HCT116 (cell line): ENCODE measurements around the gene RGS17. TPM values are rescaled to one million over a fixed set of nuclear protein-coding genes. Genes with fewer than 3 reads are reported as not detected.

Experiments used
- ATAC-seq: fragments of 200-7000 bp; cut with Tn5 transposase; 2 replicates; pipeline ENCODE4 v1.9.1; 2020; ENCODE audit warnings: mild to moderate bottlenecking, moderate library complexity
- BruUV-seq: library from RNA; stranded (reverse); fragments of 400-500 nt; replicated peaks from 2 replicates; lab custom pipeline; 2021; lab: Mats Ljungman, UMichigan
- CTCF ChIA-PET: fragments of 300-600 bp; sonication (Branson Sonifier 250); formaldehyde crosslinking; loops from one replicate; lab custom pipeline; 2021; ENCODE audit warnings: antibody characterized with exemption; lab: Charles Lee
- POLR2A ChIA-PET: fragments of 300-600, 350-600 bp; sonication (Branson Sonifier 250); formaldehyde crosslinking; loops from one replicate; lab custom pipeline; 2021; ENCODE audit warnings: antibody characterized with exemption; lab: Charles Lee
- RAD21 ChIA-PET, 2 experiments: fragments of 300-600 bp; sonication (Branson Sonifier 250); formaldehyde crosslinking; loops; one replicate each; lab custom pipeline; 2023; ENCODE audit warnings: low total read pairs in 2 of 2; ENCODE audit not compliant: uncharacterized antibody in 2 of 2, unreplicated experiment in 2 of 2, low non-redundant PET in 1 of 2; lab: Charles Lee
- DNase-seq: peaks from one replicate; pipeline ENCODE4 v3.0.0-alpha.2; 2010; ENCODE audit warnings: low read depth, low spot score
- H2AFZ ChIP-seq: fragments of 200-600 bp; shearing (Covaris generic), sonication (generic); 2 replicates; pipeline ENCODE4 v1.6.1; 2017; ENCODE audit warnings: low read depth, mixed run types, mixed read lengths, antibody characterized with exemption, low read length; ENCODE audit not compliant: poor library complexity, severe bottlenecking
- H3K27ac ChIP-seq: 2 replicates; pipeline ENCODE4 v1.5.1; 2012; ENCODE audit warnings: low read depth, low read length
- H3K27me3 ChIP-seq: fragments of 200-600 bp; sonication (generic); 2 replicates; pipeline ENCODE4 v1.6.1; 2016; ENCODE audit warnings: mixed run types, low read length, mixed read lengths; ENCODE audit not compliant: insufficient read depth
- H3K36me3 ChIP-seq, 2 experiments: fragments of 200-500 bp in 1 of 2; fragments of 200-600 bp in 1 of 2; sonication (Bioruptor generic) in 1 of 2; sonication (generic) in 1 of 2; 2 replicates each; pipeline versions ENCODE4 v1.5.1 to v1.6.1; 2014 to 2016; ENCODE audit warnings: low read length in 2 of 2, inconsistent platforms in 1 of 2, mixed read lengths in 1 of 2, mixed run types in 1 of 2; ENCODE audit not compliant: insufficient read depth in 2 of 2, control insufficient read depth in 1 of 2
- H3K4me1 ChIP-seq, 2 experiments: fragments of 200-600 bp in 1 of 2; sonication (generic) in 1 of 2; 2 replicates each; pipeline versions ENCODE4 v1.5.1 to v1.6.1; 2012 to 2017; ENCODE audit warnings: low read length in 2 of 2, inconsistent platforms in 1 of 2, mild to moderate bottlenecking in 1 of 2, mixed read lengths in 1 of 2, mixed run types in 1 of 2, moderate library complexity in 1 of 2; ENCODE audit not compliant: insufficient read depth in 2 of 2, control insufficient read depth in 1 of 2
- H3K4me2 ChIP-seq: fragments of 200-600 bp; sonication (generic); 2 replicates; pipeline ENCODE4 v1.6.1; 2017; ENCODE audit warnings: mixed run types, low read length, mixed read lengths
- H3K4me3 ChIP-seq, 2 experiments: fragments of 200-600 bp in 1 of 2; sonication (generic) in 1 of 2; replicated peaks in 1 of 2; 2 replicates each; pipeline ENCODE4 v1.5.1; 2011 to 2016; ENCODE audit warnings: low read length in 2 of 2, control low read depth in 1 of 2, low read depth in 1 of 2, mild to moderate bottlenecking in 1 of 2, mixed read lengths in 1 of 2, mixed run types in 1 of 2
- H3K79me2 ChIP-seq: fragments of 200-600 bp; sonication (generic); 2 replicates; pipeline ENCODE4 v1.6.1; 2017; ENCODE audit warnings: mild to moderate bottlenecking, mixed run types, low read length, moderate library complexity, mixed read lengths; ENCODE audit not compliant: insufficient read depth
- H3K9ac ChIP-seq: fragments of 200-600 bp; sonication (generic); 2 replicates; pipeline ENCODE4 v1.6.1; 2016; ENCODE audit warnings: low read length, mixed read lengths
- H3K9me2 ChIP-seq: fragments of 200-600 bp; sonication (generic), shearing (Covaris generic); 2 replicates; pipeline ENCODE4 v1.6.1; 2017; ENCODE audit warnings: mixed run types, mild to moderate bottlenecking, moderate library complexity; ENCODE audit not compliant: insufficient read depth
- H3K9me3 ChIP-seq, 2 experiments: fragments of 200-500 bp in 1 of 2; fragments of 200-600 bp in 1 of 2; sonication (Bioruptor generic) in 1 of 2; sonication (generic) in 1 of 2; 2 replicates each; pipeline ENCODE4 v1.6.1; 2014 to 2017; ENCODE audit warnings: low read length in 2 of 2, mixed read lengths in 2 of 2, inconsistent platforms in 1 of 2, low read depth in 1 of 2, mild to moderate bottlenecking in 1 of 2, mixed run types in 1 of 2, moderate library complexity in 1 of 2; ENCODE audit not compliant: control insufficient read depth in 1 of 2, insufficient read depth in 1 of 2
- H4K20me1 ChIP-seq: fragments of 200-600 bp; sonication (generic), shearing (Covaris generic); 2 replicates; pipeline ENCODE4 v1.6.1; 2017; ENCODE audit warnings: mixed run types, mild to moderate bottlenecking, moderate library complexity; ENCODE audit not compliant: insufficient read depth
- ATF3 ChIP-seq: IDR thresholded peaks from 2 replicates; pipeline ENCODE4 v1.6.1; 2012
- CBX3 ChIP-seq: IDR thresholded peaks from 2 replicates; pipeline ENCODE4 v1.6.1; 2012; ENCODE audit warnings: low read depth
- CEBPB ChIP-seq: IDR thresholded peaks from 2 replicates; pipeline ENCODE4 v1.6.1; 2012; ENCODE audit warnings: low read depth
- FOSL1 ChIP-seq: IDR thresholded peaks from 2 replicates; pipeline ENCODE4 v1.6.1; 2012; ENCODE audit warnings: low read depth
- JUND ChIP-seq: IDR thresholded peaks from 2 replicates; pipeline ENCODE4 v1.6.1; 2012
- MAX ChIP-seq: IDR thresholded peaks from 2 replicates; pipeline ENCODE4 v1.6.1; 2012
- POLR2AphosphoS5 ChIP-seq: IDR thresholded peaks from 2 replicates; pipeline ENCODE4 v1.6.1; 2011; ENCODE audit warnings: mild to moderate bottlenecking, low read depth, low read length, moderate library complexity
- SIN3A ChIP-seq: IDR thresholded peaks from 2 replicates; pipeline ENCODE4 v1.6.1; 2012; ENCODE audit warnings: low read depth
- YY1 ChIP-seq: IDR thresholded peaks from 2 replicates; pipeline ENCODE4 v1.6.1; 2011; ENCODE audit warnings: low read length, low read depth, moderate library complexity, mild to moderate bottlenecking; ENCODE audit not compliant: insufficient replicate concordance; ENCODE audit errors: extremely low read depth
- ZNF274 ChIP-seq: fragments of 200-500 bp; sonication (Bioruptor generic); IDR thresholded peaks from 2 replicates; pipeline ENCODE4 v1.6.1; 2014; ENCODE audit warnings: mild to moderate bottlenecking, low read depth, low read length, inconsistent platforms
- intact Hi-C: fragments of 100-400 bp; cut with micrococcal nuclease; formaldehyde crosslinking; loops from 2 replicates; pipeline ENCODE4 v1.10.0; 2022
- total RNA-seq: library from RNA; stranded (reverse); gene quantifications from one replicate; pipeline ENCODE4 v1.2.1, GENCODE V29; 2021; ENCODE audit not compliant: unreplicated experiment

Gene RGS17
- total RNA-seq, 1 experiment from 2014 or later = 3.9 TPM

DNA sequence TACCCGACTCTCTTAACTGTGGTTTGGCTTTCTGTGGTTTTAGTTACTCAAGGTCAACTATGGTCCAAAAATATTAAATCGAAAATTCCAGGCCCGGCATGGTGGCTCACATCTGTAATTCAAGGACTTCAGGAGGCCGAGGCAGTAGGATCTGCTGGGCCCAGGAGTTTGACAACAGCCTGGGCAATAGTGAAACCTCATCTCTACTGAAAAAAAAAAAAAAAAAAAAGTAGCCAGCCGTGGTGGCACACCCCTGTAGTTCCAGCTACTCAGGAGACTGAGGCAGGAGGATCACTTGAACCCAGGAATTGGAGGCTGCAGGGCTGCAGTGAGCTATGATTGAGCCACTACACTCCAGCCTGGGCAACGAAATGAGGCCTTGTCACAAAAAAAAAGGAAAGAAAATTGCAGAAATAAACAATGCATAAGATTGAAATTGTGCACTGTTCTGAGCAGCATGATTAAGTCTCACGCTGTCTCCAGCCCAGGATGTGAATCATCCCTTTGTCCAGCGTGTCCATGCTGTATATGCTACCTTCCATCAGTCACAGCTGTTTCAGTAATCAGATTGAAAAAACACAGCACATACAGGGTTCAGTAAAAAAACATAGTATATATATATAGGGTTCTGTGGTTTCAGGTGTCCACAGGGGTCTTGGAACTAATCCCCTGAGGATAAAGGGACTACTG lies 40.7 kb downstream of the RGS17 start:
- peak; percentile 54; the same call in 1 of the 2 replicates for ATAC-seq
- H3K9ac ChIP-seq = no peak overlapping the region
- POLR2A ChIA-PET = no interaction called here
- H3K36me3 ChIP-seq = no peaks in the 10 kb centered on the region
- peak overlapping the region; percentile 47 for H3K4me2 ChIP-seq
- no peaks in the 10 kb centered on the region for H3K9me3 ChIP-seq
- RAD21 ChIA-PET = no interaction called here
- no peaks in the 10 kb centered on the region for H3K79me2 ChIP-seq
- peak; percentile 13 for DNase-seq
- H3K4me3 ChIP-seq = no peak overlapping the region
- H3K9me2 ChIP-seq = no peaks in the 10 kb centered on the region
- no peaks in the 10 kb centered on the region for H4K20me1 ChIP-seq
- CTCF ChIA-PET = no interaction called here
- no peak overlapping the region for H3K27ac ChIP-seq
- no TSS peak for BruUV-seq
- H2AFZ ChIP-seq = no peak overlapping the region
- intact Hi-C loops = no loop called here
- H3K27me3 ChIP-seq = no peaks in the 10 kb centered on the region
- H3K4me1 ChIP-seq = peaks cover 2 to 30% of the 10 kb centered on the region in 2 experiments; a peak in 2 of 4 replicates
- TF ChIP-seq CBX3 (peak; percentile 41; the same call in 1 of the 2 replicates), JUND (peak; percentile 42; the same call in 1 of the 2 replicates), FOSL1 (peak; percentile 49), MAX (peak; percentile 44; the same call in 1 of the 2 replicates), SIN3A (no peak)

GRCh38 chr6:153088796-153089195 lies 42.3 kb downstream of the RGS17 start:
- no peak overlapping the region for H3K9ac ChIP-seq
- H3K27me3 ChIP-seq = no peaks in the 10 kb centered on the region
- no peaks in the 10 kb centered on the region for H3K9me3 ChIP-seq
- RAD21 ChIA-PET = no interaction called here
- POLR2A ChIA-PET = no interaction called here
- DNase-seq = no peak
- no TSS peak for BruUV-seq
- H3K4me1 ChIP-seq = peaks cover 2 to 30% of the 10 kb centered on the region in 2 experiments; a peak in 2 of 4 replicates
- no peaks in the 10 kb centered on the region for H3K9me2 ChIP-seq
- TF ChIP-seq ATF3 (no peak), FOSL1 (no peak), CEBPB (no peak), POLR2AphosphoS5 (no peak), YY1 (no peak), ZNF274 (no peak)
- H3K79me2 ChIP-seq = no peaks in the 10 kb centered on the region
- no peak overlapping the region for H2AFZ ChIP-seq
- no peak overlapping the region for H3K4me2 ChIP-seq
- H3K4me3 ChIP-seq = no peak overlapping the region
- CTCF ChIA-PET = no interaction called here
- H3K36me3 ChIP-seq = no peaks in the 10 kb centered on the region
- H4K20me1 ChIP-seq = no peaks in the 10 kb centered on the region
- ATAC-seq = no peak
- intact Hi-C loops = no loop called here
- H3K27ac ChIP-seq = no peak overlapping the region
